ENCODE data around the gene DHRSX. TPM values are rescaled to one million over a fixed set of nuclear protein-coding genes. Genes with fewer than 3 reads are reported as not detected.

Gene DHRSX
- total RNA-seq, 1 donor from 2014 or later: 34.2 TPM

GRCh38 chrX:2348211-2348610, 152.6 kb downstream of the DHRSX start:
- Mint-ChIP-seq H3K36me3 (peaks cover 27% of the 10 kb centered on the region), H3K27ac (no peak overlapping the region), H3K4me3 (no peak overlapping the region), H3K9me3 (no peaks in the 10 kb centered on the region), H3K4me1 (ENCODE audit: unreplicated experiment) (peaks cover 8% of the 10 kb centered on the region), H3K27me3 (no peaks in the 10 kb centered on the region)
- TF ChIP-seq, protein P1, sequence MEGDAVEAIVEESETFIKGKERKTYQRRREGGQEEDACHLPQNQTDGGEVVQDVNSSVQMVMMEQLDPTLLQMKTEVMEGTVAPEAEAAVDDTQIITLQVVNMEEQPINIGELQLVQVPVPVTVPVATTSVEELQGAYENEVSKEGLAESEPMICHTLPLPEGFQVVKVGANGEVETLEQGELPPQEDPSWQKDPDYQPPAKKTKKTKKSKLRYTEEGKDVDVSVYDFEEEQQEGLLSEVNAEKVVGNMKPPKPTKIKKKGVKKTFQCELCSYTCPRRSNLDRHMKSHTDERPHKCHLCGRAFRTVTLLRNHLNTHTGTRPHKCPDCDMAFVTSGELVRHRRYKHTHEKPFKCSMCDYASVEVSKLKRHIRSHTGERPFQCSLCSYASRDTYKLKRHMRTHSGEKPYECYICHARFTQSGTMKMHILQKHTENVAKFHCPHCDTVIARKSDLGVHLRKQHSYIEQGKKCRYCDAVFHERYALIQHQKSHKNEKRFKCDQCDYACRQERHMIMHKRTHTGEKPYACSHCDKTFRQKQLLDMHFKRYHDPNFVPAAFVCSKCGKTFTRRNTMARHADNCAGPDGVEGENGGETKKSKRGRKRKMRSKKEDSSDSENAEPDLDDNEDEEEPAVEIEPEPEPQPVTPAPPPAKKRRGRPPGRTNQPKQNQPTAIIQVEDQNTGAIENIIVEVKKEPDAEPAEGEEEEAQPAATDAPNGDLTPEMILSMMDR (conservative IDR thresholded peaks at IDR 0.05): no peak
- no peak for DNase-seq (ENCODE audit: extremely low spot score, unreplicated experiment)

- TF ChIP-seq, protein P1 (conservative IDR thresholded peaks at IDR 0.05): no peak
- H3K36me3 Mint-ChIP-seq: peaks cover 22% of the 10 kb centered on the region
- no peak for DNase-seq (ENCODE audit: extremely low spot score, unreplicated experiment)
- H3K9me3 Mint-ChIP-seq: no peaks in the 10 kb centered on the region
- H3K4me3 Mint-ChIP-seq: no peak overlapping the region
- no peaks in the 10 kb centered on the region for H3K4me1 Mint-ChIP-seq (ENCODE audit: unreplicated experiment)
- no peaks in the 10 kb centered on the region for H3K27me3 Mint-ChIP-seq
- H3K27ac Mint-ChIP-seq: no peak overlapping the region
Observed at GRCh38 chrX:2346158-2346557, 154.6 kb downstream of the DHRSX start.

DNA sequence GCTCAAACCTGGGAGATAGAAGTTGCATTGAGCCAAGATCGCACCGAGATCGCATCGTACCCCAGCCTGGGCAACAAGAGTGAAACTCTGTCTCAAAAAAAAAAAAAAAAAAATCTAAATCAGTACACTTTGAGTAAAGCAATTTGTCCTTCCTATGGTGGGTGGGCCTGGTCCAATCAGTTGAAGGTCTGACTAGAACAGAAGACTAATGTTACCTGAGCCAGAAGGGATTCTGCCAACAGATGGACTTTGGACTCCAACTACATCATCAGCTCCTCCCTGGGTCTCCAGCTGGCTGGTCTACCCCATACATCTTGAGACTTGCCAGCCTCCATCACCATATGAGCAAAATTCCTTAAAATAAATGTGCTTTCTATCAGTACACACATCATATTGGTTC, 155.2 kb downstream of the DHRSX start:
- Mint-ChIP-seq H3K27me3 (no peaks in the 10 kb centered on the region), H3K27ac (no peak overlapping the region), H3K4me1 (ENCODE audit: unreplicated experiment) (no peaks in the 10 kb centered on the region), H3K36me3 (peaks cover 21% of the 10 kb centered on the region), H3K4me3 (no peak overlapping the region), H3K9me3 (no peaks in the 10 kb centered on the region)
- no peak for DNase-seq (ENCODE audit: extremely low spot score, unreplicated experiment)
- TF ChIP-seq, protein P1 (conservative IDR thresholded peaks at IDR 0.05): no peak

GRCh38 chrX:2343413-2343812, 157.4 kb downstream of the DHRSX start:
- no peak for DNase-seq (ENCODE audit: extremely low spot score, unreplicated experiment)
- peaks cover 5% of the 10 kb centered on the region for H3K9me3 Mint-ChIP-seq
- TF ChIP-seq, protein P1 (conservative IDR thresholded peaks at IDR 0.05): no peak
- no peak overlapping the region for H3K4me3 Mint-ChIP-seq
- no peak overlapping the region for H3K27ac Mint-ChIP-seq
- no peaks in the 10 kb centered on the region for H3K4me1 Mint-ChIP-seq (ENCODE audit: unreplicated experiment)
- H3K27me3 Mint-ChIP-seq: no peaks in the 10 kb centered on the region
- peaks cover 26% of the 10 kb centered on the region for H3K36me3 Mint-ChIP-seq

GRCh38 chrX:2342874-2343273, 157.9 kb downstream of the DHRSX start:
- Mint-ChIP-seq H3K27ac (no peak overlapping the region), H3K27me3 (no peaks in the 10 kb centered on the region), H3K36me3 (peaks cover 28% of the 10 kb centered on the region), H3K4me3 (no peak overlapping the region), H3K9me3 (peaks cover 5% of the 10 kb centered on the region), H3K4me1 (ENCODE audit: unreplicated experiment) (no peaks in the 10 kb centered on the region)
- TF ChIP-seq, protein P1 (conservative IDR thresholded peaks at IDR 0.05): no peak
- no peak for DNase-seq (ENCODE audit: extremely low spot score, unreplicated experiment)

- H3K4me1 Mint-ChIP-seq (ENCODE audit: unreplicated experiment): no peaks in the 10 kb centered on the region
- peaks cover 5% of the 10 kb centered on the region for H3K9me3 Mint-ChIP-seq
- no peaks in the 10 kb centered on the region for H3K27me3 Mint-ChIP-seq
- TF ChIP-seq, protein P1 (conservative IDR thresholded peaks at IDR 0.05): no peak
- peaks cover 32% of the 10 kb centered on the region for H3K36me3 Mint-ChIP-seq
- DNase-seq (ENCODE audit: extremely low spot score, unreplicated experiment): no peak
- H3K4me3 Mint-ChIP-seq: no peak overlapping the region
- no peak overlapping the region for H3K27ac Mint-ChIP-seq
Observed at GRCh38 chrX:2342281-2342688, 158.5 kb downstream of the DHRSX start.
